SU-DHL-6 (cell line): ENCODE data around the gene IL36RN.

ENCODE experiments used
- CTCF ChIP-seq: fragments of 200-600 bp; sonication (generic); IDR thresholded peaks from one replicate; pipeline ENCODE4 v1.5.1; 2017; ENCODE audit warnings: antibody characterized with exemption, mild to moderate bottlenecking, low read length, moderate library complexity; ENCODE audit not compliant: insufficient read depth, poor library complexity, severe bottlenecking
- EZH2phosphoT487 ChIP-seq: fragments of 200-600 bp; sonication (generic), shearing (Covaris generic); conservative IDR thresholded peaks from 2 replicates; pipeline ENCODE4 v1.6.1; 2018; ENCODE audit warnings: mild to moderate bottlenecking, antibody characterized with exemption, low read length, moderate library complexity, mixed read lengths

- TF ChIP-seq CTCF, result no peak
- no peak for TF ChIP-seq EZH2phosphoT487
These were observed 34.0 kb downstream of the IL36RN start for GRCh38 chr2:113092864-113093612.
